Kidney (tissue), 14 donors: Measurements from ENCODE around the gene COL4A5. TPM values are rescaled to one million over a fixed set of nuclear protein-coding genes. Genes with fewer than 3 reads are reported as not detected.
A peak's percentile ranks its signal among the peaks of the same experiment; 100 is the strongest.

Experiments used
- DNase-seq, 5 donors: peaks; one replicate each; pipeline ENCODE4 v3.0.0-alpha.2; 2013 to 2020
- FAIRE-seq: peaks from 2 replicates; lab custom pipeline; 2012; peaks lifted over from hg19 to GRCh38; lab: Jason Lieb, UNC
- H3K27ac ChIP-seq, 2 donors: one replicate each; pipeline ENCODE4 v1.7.0; 2013; ENCODE audit warnings: low read depth in 2 of 2, low read length in 2 of 2, inconsistent platforms in 1 of 2
- H3K27me3 ChIP-seq: one replicate; pipeline ENCODE4 v1.7.1; 2013; ENCODE audit warnings: low read length, inconsistent platforms; ENCODE audit not compliant: control insufficient read depth, insufficient read depth
- H3K36me3 ChIP-seq, 3 donors: one replicate each; pipeline versions ENCODE4 v1.7.0 to v1.7.1; 2013; ENCODE audit warnings: low read length in 3 of 3, control low read depth in 1 of 3, inconsistent platforms in 1 of 3; ENCODE audit not compliant: insufficient read depth in 3 of 3, control insufficient read depth in 2 of 3
- H3K4me1 ChIP-seq, 3 donors: one replicate each; pipeline versions ENCODE4 v1.7.0 to v1.7.1; 2013; ENCODE audit warnings: low read length in 3 of 3, inconsistent platforms in 1 of 3, low read depth in 1 of 3; ENCODE audit not compliant: control insufficient read depth in 2 of 3, insufficient read depth in 2 of 3
- H3K4me3 ChIP-seq, 3 donors: one replicate each; pipeline versions ENCODE4 v1.7.0 to v1.8.1; 2013; ENCODE audit warnings: low read length in 3 of 3, control low read depth in 1 of 3, inconsistent platforms in 1 of 3
- H3K9ac ChIP-seq, 3 donors: one replicate each; pipeline versions ENCODE4 v1.7.0 to v1.7.1; 2013; ENCODE audit warnings: low read length in 3 of 3, control low read depth in 1 of 3, inconsistent platforms in 1 of 3
- H3K9me3 ChIP-seq, 3 donors: one replicate each; pipeline versions ENCODE4 v1.7.0 to v1.7.1; 2013; ENCODE audit warnings: low read length in 3 of 3, control low read depth in 1 of 3, inconsistent platforms in 1 of 3; ENCODE audit not compliant: control insufficient read depth in 2 of 3, insufficient read depth in 1 of 3
- intact Hi-C: fragments of 100-400 bp; cut with DNase I; formaldehyde crosslinking; loops from one replicate; pipeline ENCODE4 v1.11.1; 2022
- polyA plus RNA-seq: library from polyadenylated mRNA; stranded (reverse); fragments of 350-450 nt; fragmentation: Illumina TruSeq; extraction: RNeasy Lipid Tissue Mini Kit (QIAGEN cat#74804); gene quantifications from one replicate; pipeline ENCODE4 v1.2.3, GENCODE V29; 2014; ENCODE audit warnings: low read depth, low replicate concordance; ENCODE audit not compliant: insufficient read depth
- total RNA-seq: library from RNA; stranded (reverse); fragmentation: NEBNext Ultra II Directional; extraction: Animal tissue kit (Norgen Biotek cat#: 25700); gene quantifications from one replicate; pipeline ENCODE4 v1.2.1, GENCODE V29; 2021
- TF ChIP-seq, protein P1 (sequence below): IDR thresholded peaks from 3 replicates; pipeline ENCODE4 v1.5.1; 2012; ENCODE audit warnings: mild to moderate bottlenecking, moderate library complexity, borderline replicate concordance; ENCODE audit not compliant: insufficient read depth; ENCODE audit errors: extremely low read depth
- donor health status: control.
- donor health status: control.
- donor health status: control.
- donor health status: control.
- donor health status: control.
- donor health status: DM: yes; HTN: yes; CAD: no.
- donor health status: Normal renal cell carcinoma (clear cell type).

COL4A5 gene
- total and polyA plus RNA-seq, 2 donors from 2014 or later: 11.9 to 23.9 TPM

- Histone ChIP-seq H3K9me3 (no peaks in the 10 kb centered on the region), H3K4me3 (no peak overlapping the region), H3K36me3 (no peaks in the 10 kb centered on the region), H3K9ac (no peak overlapping the region), H3K27me3 (no peaks in the 10 kb centered on the region), H3K4me1 (no peaks in the 10 kb centered on the region), H3K27ac (no peak overlapping the region)
- TF ChIP-seq, protein P1, sequence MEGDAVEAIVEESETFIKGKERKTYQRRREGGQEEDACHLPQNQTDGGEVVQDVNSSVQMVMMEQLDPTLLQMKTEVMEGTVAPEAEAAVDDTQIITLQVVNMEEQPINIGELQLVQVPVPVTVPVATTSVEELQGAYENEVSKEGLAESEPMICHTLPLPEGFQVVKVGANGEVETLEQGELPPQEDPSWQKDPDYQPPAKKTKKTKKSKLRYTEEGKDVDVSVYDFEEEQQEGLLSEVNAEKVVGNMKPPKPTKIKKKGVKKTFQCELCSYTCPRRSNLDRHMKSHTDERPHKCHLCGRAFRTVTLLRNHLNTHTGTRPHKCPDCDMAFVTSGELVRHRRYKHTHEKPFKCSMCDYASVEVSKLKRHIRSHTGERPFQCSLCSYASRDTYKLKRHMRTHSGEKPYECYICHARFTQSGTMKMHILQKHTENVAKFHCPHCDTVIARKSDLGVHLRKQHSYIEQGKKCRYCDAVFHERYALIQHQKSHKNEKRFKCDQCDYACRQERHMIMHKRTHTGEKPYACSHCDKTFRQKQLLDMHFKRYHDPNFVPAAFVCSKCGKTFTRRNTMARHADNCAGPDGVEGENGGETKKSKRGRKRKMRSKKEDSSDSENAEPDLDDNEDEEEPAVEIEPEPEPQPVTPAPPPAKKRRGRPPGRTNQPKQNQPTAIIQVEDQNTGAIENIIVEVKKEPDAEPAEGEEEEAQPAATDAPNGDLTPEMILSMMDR: peak; percentile 55
- DNase-seq: peak in 2 of 5 donors; percentile 13 to 14
- FAIRE-seq: peak; percentile 97
- intact Hi-C loops: no loop called here
These were observed 97.4 kb downstream of the COL4A5 start for GRCh38 chrX:108537005-108537404.

DNA sequence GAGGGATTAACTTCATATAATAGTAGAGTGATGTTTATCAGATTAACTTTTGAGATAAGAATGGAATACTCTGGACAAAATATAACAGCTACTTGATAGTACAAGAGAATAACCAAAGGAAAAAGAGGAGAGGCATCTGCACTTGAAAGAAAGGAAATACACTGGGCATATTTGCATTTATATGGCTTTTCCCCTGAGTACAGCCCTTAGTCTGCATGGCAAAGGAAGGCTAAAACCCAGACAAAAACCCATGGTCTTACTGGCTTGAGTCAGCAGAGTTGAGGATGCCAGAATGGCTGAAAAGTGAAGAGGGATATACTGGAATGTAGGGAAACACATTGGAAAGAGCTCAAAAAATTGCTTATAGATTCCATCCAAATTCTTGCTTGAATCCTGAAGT, 101.6 kb downstream of the COL4A5 start:
- H3K4me3 ChIP-seq: no peak overlapping the region
- no peaks in the 10 kb centered on the region for H3K9me3 ChIP-seq
- intact Hi-C loops: no loop called here
- no peak overlapping the region for H3K9ac ChIP-seq
- H3K36me3 ChIP-seq: no peaks in the 10 kb centered on the region
- H3K4me1 ChIP-seq: no peaks in the 10 kb centered on the region
- FAIRE-seq: no peak
- H3K27ac ChIP-seq: no peak overlapping the region
- TF ChIP-seq, protein P1: no peak
- no peaks in the 10 kb centered on the region for H3K27me3 ChIP-seq
- no peak for DNase-seq

- H3K9me3 ChIP-seq: no peaks in the 10 kb centered on the region
- no peak overlapping the region for H3K9ac ChIP-seq
- no peak for DNase-seq
- TF ChIP-seq, protein P1: no peak
- no peaks in the 10 kb centered on the region for H3K36me3 ChIP-seq
- intact Hi-C loops: no loop called here
- no peaks in the 10 kb centered on the region for H3K4me1 ChIP-seq
- FAIRE-seq: no peak
- H3K27ac ChIP-seq: no peak overlapping the region
- H3K4me3 ChIP-seq: no peak overlapping the region
- H3K27me3 ChIP-seq: no peaks in the 10 kb centered on the region
These were observed 117.9 kb downstream of the COL4A5 start for GRCh38 chrX:108557580-108557979.

GRCh38 chrX:108558217-108558616, 118.6 kb downstream of the COL4A5 start:
- Histone ChIP-seq H3K36me3 (no peaks in the 10 kb centered on the region), H3K4me3 (no peak overlapping the region), H3K4me1 (no peaks in the 10 kb centered on the region), H3K9ac (no peak overlapping the region), H3K9me3 (no peaks in the 10 kb centered on the region), H3K27ac (no peak overlapping the region), H3K27me3 (no peaks in the 10 kb centered on the region)
- FAIRE-seq (no peak), DNase-seq (no peak)
- intact Hi-C loops: no loop called here
- TF ChIP-seq, protein P1: no peak
